ENCODE results near the gene ZNF232.
"Not testable (repeated sequence)": the region's sequence is repeated elsewhere in the genome, so short reads cannot be mapped to it uniquely, and the experiment has no call there.

The ZNF232 gene

DNA sequence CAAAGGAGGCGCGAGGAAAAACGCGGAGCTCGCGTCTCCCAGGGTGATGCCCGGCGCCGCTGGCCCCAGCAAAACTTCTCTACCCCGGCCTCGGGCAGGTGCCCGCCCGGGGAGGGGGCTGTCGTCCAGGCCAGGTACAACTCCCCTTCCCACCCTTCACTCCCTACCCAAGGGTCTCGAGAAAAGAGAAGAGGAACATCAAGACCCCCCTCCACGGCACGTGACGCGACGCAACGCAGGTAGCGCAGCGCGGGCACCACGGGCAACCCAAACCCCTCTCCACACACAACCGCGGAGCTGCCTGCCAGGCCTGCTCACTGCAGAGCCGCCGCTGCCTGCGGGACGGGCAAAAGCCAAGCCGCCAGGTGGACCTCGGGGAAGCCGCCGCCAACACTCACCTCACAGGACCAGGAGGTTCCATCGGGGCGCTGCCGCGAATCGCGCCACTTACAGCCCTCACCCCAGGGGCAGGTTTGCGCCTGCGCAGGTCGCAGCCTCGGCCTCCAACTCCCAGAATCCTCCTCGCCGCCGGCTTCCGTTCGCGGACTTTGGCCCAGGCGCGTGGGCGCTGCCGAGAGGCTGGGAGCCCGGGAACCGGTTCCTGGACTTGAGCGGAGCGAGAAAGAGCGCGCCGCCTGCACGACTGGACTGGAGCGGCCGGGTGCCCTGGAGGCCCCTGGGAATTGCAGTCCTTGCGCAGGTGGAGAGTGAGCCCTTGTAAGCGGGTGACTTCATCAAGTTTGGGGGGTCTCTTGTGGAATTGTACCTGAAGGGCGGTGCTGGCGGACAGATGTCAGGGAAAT, at the start of gene ZNF232:
TSS of gene ZNF232 (minus strand) at position 477 of the 803 bp plus-strand sequence. CDS start at position 421, 56 bp downstream.
- Mint-ChIP-seq H3K27me3 (peaks cover 24% of the 10 kb centered on the region), H3K9me3 (peaks cover 28% of the 10 kb centered on the region), H3K36me3 (ENCODE audit: low read depth) (peaks cover 55% of the 10 kb centered on the region), H3K4me3 (peak within 1 kb of the TSS; percentile 90), H3K27ac (peak within 1 kb of the TSS; percentile 94), H3K4me1 (ENCODE audit: low read depth) (peaks cover 38% of the 10 kb centered on the region)
- intact Hi-C loops (cut with micrococcal nuclease): loop anchor here (5.0 kb wide), 1 partner anchor 34 kb away; the partner anchor contains the start of gene ZFP3

- Mint-ChIP-seq H3K4me1 (ENCODE audit: low read depth) (peaks cover 16% of the 10 kb centered on the region), H3K27me3 (peaks cover 19% of the 10 kb centered on the region)
- H3K9me3 Mint-ChIP-seq; H3K27ac Mint-ChIP-seq; H3K36me3 Mint-ChIP-seq (ENCODE audit: low read depth); intact Hi-C loops (cut with micrococcal nuclease); H3K4me3 Mint-ChIP-seq: not testable (repeated sequence)
These were observed 49.0 kb upstream of the ZNF232 start for GRCh38 chr17:5160702-5161101.

DNA sequence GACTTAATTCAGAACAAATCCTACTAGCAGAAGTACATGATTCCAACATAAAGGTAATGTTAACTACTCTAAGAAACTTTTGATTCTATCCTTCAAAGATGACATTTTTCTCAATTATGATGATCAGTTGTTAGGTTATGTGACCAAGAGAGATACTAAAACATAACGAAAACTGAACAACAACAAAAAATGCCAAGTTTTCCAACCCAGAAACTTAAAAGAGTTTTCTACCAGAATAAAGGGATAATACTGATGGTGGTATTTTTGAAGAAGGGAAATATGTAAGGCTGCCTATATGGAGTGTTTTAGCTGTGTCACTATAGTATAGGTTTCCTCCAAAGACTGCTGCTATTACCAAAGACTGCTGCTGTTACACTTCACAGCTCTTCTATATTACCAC, 34.4 kb upstream of the ZNF232 start:
- intact Hi-C loops (cut with micrococcal nuclease); H3K27ac Mint-ChIP-seq: not testable (repeated sequence)

GRCh38 chr17:5142877-5143276, 31.2 kb upstream of the ZNF232 start:
- H3K27me3 Mint-ChIP-seq; H3K27ac Mint-ChIP-seq; intact Hi-C loops (cut with micrococcal nuclease); H3K9me3 Mint-ChIP-seq; H3K36me3 Mint-ChIP-seq (ENCODE audit: low read depth); H3K4me3 Mint-ChIP-seq; H3K4me1 Mint-ChIP-seq (ENCODE audit: low read depth): not testable (repeated sequence)

More for the DNA sequence above, 34.4 kb upstream of the ZNF232 start:
- not testable (repeated sequence) for H3K27me3 Mint-ChIP-seq; H3K4me3 Mint-ChIP-seq; H3K9me3 Mint-ChIP-seq; H3K36me3 Mint-ChIP-seq (ENCODE audit: low read depth); H3K4me1 Mint-ChIP-seq (ENCODE audit: low read depth)

DNA sequence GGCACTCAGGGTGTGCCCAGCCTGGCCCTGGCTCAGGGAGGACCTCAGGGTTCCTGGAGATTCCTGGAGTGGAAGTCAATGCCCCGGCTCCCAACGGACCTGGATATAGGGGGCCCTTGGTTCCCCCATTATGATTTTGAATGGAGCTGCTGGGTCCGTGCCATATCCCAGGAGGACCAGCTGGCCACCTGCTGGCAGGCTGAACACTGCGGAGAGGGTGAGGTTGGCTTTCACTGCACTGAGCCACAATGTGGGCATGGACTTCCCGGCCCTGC, 27.7 kb upstream of the ZNF232 start:
- no peaks in the 10 kb centered on the region for H3K9me3 Mint-ChIP-seq
- no peaks in the 10 kb centered on the region for H3K4me1 Mint-ChIP-seq (ENCODE audit: low read depth)
- H3K27me3 Mint-ChIP-seq: peaks cover 12% of the 10 kb centered on the region
- intact Hi-C loops (cut with micrococcal nuclease): no loop called here
- no peak overlapping the region for H3K27ac Mint-ChIP-seq
- H3K4me3 Mint-ChIP-seq: no peak overlapping the region
- no peaks in the 10 kb centered on the region for H3K36me3 Mint-ChIP-seq (ENCODE audit: low read depth)

- Mint-ChIP-seq H3K27me3 (peaks cover 12% of the 10 kb centered on the region), H3K4me3 (no peak overlapping the region), H3K4me1 (ENCODE audit: low read depth) (no peaks in the 10 kb centered on the region), H3K9me3 (no peaks in the 10 kb centered on the region), H3K27ac (no peak overlapping the region), H3K36me3 (ENCODE audit: low read depth) (no peaks in the 10 kb centered on the region)
- intact Hi-C loops (cut with micrococcal nuclease): no loop called here
These were observed 27.2 kb upstream of the ZNF232 start for GRCh38 chr17:5138616-5139457.

DNA sequence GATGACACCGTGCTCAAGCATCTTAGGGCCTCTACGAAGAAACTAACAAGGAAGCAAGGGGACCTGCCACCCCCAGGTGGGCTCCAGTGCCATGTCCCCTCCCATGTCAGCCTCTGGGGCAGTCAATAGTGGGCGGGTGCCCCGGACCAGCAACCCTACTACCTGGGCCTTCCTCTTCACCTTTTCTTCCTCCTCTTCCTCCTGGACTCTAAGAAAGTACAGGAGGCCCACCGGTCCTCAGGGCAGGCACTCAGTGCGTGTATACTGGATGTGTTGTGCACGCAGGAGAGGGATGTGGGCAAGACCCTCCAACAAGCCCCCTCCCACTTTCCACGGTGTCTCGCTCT, 26.5 kb upstream of the ZNF232 start:
- H3K36me3 Mint-ChIP-seq (ENCODE audit: low read depth); H3K4me3 Mint-ChIP-seq; H3K4me1 Mint-ChIP-seq (ENCODE audit: low read depth); intact Hi-C loops (cut with micrococcal nuclease); H3K9me3 Mint-ChIP-seq; H3K27ac Mint-ChIP-seq: not testable (repeated sequence)
- peaks cover 12% of the 10 kb centered on the region for H3K27me3 Mint-ChIP-seq

GRCh38 chr17:5137511-5138197, 26.0 kb upstream of the ZNF232 start:
- H3K27me3 Mint-ChIP-seq: peaks cover 13% of the 10 kb centered on the region
- H3K9me3 Mint-ChIP-seq; H3K27ac Mint-ChIP-seq; H3K36me3 Mint-ChIP-seq (ENCODE audit: low read depth); H3K4me1 Mint-ChIP-seq (ENCODE audit: low read depth); intact Hi-C loops (cut with micrococcal nuclease); H3K4me3 Mint-ChIP-seq: not testable (repeated sequence)

DNA sequence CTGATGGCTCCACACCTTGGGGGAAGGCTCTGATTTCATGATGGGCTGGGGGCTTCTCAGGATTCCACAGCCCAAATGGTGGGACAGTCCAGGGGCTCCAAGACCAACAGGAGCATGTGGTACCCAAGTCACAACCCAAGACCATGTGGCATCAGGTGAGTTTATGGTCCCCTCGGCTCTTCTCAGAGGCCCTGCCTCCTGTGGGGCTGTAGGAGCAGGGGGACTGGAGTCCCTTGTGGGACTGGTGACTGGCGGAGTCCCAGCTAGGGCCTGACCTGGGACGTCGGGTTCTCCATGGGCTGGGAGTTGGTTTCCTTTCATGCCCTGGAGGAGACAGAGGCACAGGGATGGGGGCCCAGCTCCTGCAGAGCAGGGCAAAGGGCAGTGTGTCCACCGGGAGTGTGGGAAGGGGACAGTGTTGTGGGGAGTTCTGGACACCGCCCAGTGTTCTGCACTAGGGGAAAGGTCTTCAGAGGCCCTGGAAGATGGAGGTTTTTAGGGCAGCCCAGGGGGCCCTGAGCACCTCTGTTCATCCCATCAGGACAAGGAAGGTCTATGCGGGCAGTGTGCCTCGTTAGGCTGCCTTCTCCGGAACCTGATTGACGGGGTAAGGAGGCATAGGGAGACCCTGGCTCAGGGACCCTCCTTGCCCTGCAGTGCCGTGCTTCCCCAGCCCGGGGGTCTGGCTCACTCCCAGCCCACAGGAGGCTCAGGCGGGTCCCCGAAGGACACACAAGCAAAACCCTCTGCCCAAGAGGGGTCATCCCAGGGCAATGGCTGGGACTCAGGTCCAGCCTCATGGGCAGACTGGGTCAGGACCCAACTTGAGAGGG, 25.1 kb upstream of the ZNF232 start:
- intact Hi-C loops (cut with micrococcal nuclease); H3K36me3 Mint-ChIP-seq (ENCODE audit: low read depth); H3K9me3 Mint-ChIP-seq; H3K27ac Mint-ChIP-seq; H3K4me3 Mint-ChIP-seq; H3K4me1 Mint-ChIP-seq (ENCODE audit: low read depth): not testable (repeated sequence)
- peaks cover 16% of the 10 kb centered on the region for H3K27me3 Mint-ChIP-seq

DNA sequence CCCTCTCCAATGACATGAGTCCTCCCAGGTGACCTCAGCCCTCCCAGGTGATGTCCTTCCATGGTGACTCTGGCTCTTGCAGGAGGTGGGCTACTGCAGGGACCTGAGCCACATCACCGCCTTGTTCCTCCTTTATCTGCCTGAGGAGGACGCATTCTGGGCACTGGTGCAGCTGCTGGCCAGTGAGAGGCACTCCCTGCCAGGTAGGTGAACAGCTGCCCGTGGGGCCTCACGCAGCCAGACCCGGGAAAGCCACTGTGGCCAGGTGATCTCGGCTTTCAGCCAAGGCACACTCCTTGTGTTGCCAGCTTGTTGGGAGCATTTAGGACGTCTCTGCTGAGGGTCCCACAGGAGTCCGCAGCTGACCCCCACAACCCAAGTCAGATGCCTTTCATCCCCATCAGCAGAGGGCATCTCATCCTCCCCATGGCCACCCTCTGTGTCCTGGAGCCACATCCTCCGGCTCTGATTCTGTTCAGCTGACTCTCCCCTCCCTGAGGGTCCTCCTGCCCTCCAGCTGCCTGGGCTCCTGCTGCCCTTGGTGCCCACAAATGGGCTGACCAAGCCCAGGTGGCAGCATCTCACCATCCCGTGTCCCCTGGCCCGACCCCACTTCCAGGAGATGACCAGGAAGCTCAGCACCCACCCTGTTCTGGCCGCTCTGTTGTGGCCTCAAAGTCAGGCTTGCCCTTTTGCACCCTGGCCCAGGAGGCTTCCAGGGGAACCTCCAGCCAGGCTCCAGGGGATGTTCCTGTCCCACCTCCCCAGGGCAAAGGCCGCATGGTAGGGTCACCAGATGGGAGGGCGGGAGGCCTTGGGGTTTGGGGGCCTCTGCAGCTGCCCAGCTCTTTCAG, 24.3 kb upstream of the ZNF232 start:
- Mint-ChIP-seq H3K4me1 (ENCODE audit: low read depth) (no peaks in the 10 kb centered on the region), H3K36me3 (ENCODE audit: low read depth) (no peaks in the 10 kb centered on the region), H3K4me3 (no peak overlapping the region), H3K27me3 (peaks cover 16% of the 10 kb centered on the region), H3K9me3 (no peaks in the 10 kb centered on the region), H3K27ac (no peak overlapping the region)
- intact Hi-C loops (cut with micrococcal nuclease): no loop called here

DNA sequence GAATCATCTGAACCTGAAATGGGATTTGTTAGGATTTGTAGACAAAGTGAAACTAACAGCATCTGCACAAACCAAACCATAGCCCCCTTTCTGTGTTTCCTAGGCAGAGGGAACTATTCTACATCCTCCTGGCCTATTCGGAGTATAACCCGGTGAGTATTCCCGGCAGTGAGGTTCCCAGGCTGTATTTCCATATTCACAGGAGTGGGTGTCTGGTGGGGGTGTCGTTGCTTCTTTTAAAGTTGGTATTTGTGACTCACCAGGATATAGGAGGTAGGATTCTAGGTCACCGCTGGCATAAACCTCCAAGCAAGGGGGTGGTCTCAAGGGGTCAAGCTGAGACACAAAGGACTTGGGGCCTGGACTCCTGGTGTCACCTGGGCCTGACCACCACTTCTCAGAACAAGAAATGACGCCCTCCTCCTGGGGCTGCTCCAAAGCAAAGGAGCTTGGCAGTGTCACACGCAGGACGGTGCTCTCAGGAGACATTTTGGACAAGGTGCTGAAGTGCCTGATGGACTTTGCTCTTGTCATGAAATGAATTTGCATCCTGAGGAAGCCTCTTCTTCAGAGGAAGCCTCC, 23.5 kb upstream of the ZNF232 start:
- H3K27ac Mint-ChIP-seq; H3K36me3 Mint-ChIP-seq (ENCODE audit: low read depth); H3K9me3 Mint-ChIP-seq; intact Hi-C loops (cut with micrococcal nuclease); H3K4me3 Mint-ChIP-seq; H3K4me1 Mint-ChIP-seq (ENCODE audit: low read depth): not testable (repeated sequence)
- H3K27me3 Mint-ChIP-seq: peaks cover 16% of the 10 kb centered on the region

DNA sequence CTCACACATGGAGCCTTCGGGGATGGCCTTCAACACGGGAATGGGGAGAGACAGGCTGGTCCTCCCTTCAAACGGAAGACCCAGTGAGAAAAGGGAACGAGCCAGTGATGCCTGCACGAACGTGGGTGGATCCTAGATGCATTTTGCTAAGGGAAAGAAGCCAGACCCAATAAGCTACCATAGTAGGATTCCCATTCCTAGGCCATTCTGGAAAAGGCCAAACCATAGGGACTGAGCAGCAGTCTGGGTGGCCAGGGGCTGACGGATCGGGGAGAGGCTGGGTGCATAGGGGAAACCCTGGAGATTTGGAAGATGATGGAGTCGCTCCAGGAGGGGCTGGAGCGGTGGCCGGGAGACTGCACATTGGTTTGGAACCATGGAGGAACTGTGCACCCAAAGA, 22.9 kb upstream of the ZNF232 start:
- intact Hi-C loops (cut with micrococcal nuclease); H3K9me3 Mint-ChIP-seq; H3K36me3 Mint-ChIP-seq (ENCODE audit: low read depth); H3K27ac Mint-ChIP-seq; H3K4me1 Mint-ChIP-seq (ENCODE audit: low read depth); H3K4me3 Mint-ChIP-seq: not testable (repeated sequence)
- H3K27me3 Mint-ChIP-seq: peaks cover 18% of the 10 kb centered on the region

DNA sequence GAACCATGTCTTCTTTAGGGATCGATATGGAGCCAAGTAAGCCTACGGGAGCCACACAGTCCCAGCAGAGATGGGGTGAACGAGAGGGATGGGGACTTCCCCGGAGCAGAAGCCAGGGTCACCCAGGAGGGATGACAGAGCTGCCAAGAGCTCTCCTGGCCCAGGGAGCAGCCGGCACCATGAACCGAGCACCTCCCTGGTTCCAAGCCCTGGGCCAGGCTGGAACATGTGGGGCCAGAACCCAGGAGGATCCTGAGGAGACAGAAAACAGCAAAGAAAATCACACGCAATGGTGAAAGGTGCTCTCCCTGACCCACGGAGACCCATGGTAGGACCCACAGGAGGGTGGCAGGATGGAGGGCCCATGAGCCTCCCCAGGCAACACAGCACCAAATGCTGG, 22.3 kb upstream of the ZNF232 start:
- H3K27ac Mint-ChIP-seq; H3K4me3 Mint-ChIP-seq; H3K4me1 Mint-ChIP-seq (ENCODE audit: low read depth); intact Hi-C loops (cut with micrococcal nuclease); H3K9me3 Mint-ChIP-seq; H3K36me3 Mint-ChIP-seq (ENCODE audit: low read depth): not testable (repeated sequence)
- peaks cover 18% of the 10 kb centered on the region for H3K27me3 Mint-ChIP-seq

Data from dendritic cell treated with granulocyte-macrophage colony-stimulating factor and Interleukin-4, amounts not matched to agents 40 ng/mL and 50 ng/mL, for 4 days (primary cell).